ENCODE data around the gene DUSP28. TPM values are rescaled to one million over a fixed set of nuclear protein-coding genes. Genes with fewer than 3 reads are reported as not detected.

The DUSP28 gene
- total RNA-seq, 1 donor from 2014 or later = 8.9 TPM

DNA sequence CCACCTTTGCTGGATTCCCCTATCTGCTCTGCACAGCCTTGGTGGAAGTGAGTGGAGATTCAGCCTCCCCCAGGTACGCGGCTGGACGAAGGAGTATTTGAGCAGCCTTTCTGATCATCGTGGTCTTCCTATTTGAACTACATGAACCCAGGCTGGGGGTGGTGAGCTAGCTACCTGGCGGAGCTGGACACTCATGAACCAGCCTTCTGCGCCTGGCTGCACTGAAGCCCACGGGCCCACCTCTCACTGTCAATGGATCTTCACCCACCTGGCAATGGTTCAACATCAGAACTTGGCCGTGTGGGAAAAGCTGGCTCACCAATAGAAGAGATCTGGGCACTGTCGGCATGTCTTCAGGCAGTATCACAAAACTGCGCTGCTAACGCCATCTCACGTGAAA lies 37.8 kb upstream of the DUSP28 start:
- Histone ChIP-seq H3K27me3 (peaks cover 33% of the 10 kb centered on the region), H3K36me3 (no peaks in the 10 kb centered on the region), H3K4me3 (no peak overlapping the region), H3K9ac (no peak overlapping the region), H2AFZ (replicated peaks) (no peak overlapping the region), H3K4me1 (peaks cover 7% of the 10 kb centered on the region), H3F3A (ENCODE audit: low read depth) (peaks cover 4% of the 10 kb centered on the region), H3K79me2 (ENCODE audit: low read depth) (no peaks in the 10 kb centered on the region), H4K20me1 (ENCODE audit: low read depth) (no peaks in the 10 kb centered on the region), H3K27ac (no peak overlapping the region), H3K4me2 (no peak overlapping the region), H3K9me3 (ENCODE audit: low read depth) (no peaks in the 10 kb centered on the region)
- peaks cover 9% of the 10 kb centered on the region for H3K4me1 Mint-ChIP-seq
- peaks cover 43% of the 10 kb centered on the region for H3K36me3 Mint-ChIP-seq
- H3K9me3 Mint-ChIP-seq = peaks cover 39% of the 10 kb centered on the region
- TF ChIP-seq EZH2 (IDR thresholded peaks at IDR 0.05) = no peak
- TF ChIP-seq, protein P1, sequence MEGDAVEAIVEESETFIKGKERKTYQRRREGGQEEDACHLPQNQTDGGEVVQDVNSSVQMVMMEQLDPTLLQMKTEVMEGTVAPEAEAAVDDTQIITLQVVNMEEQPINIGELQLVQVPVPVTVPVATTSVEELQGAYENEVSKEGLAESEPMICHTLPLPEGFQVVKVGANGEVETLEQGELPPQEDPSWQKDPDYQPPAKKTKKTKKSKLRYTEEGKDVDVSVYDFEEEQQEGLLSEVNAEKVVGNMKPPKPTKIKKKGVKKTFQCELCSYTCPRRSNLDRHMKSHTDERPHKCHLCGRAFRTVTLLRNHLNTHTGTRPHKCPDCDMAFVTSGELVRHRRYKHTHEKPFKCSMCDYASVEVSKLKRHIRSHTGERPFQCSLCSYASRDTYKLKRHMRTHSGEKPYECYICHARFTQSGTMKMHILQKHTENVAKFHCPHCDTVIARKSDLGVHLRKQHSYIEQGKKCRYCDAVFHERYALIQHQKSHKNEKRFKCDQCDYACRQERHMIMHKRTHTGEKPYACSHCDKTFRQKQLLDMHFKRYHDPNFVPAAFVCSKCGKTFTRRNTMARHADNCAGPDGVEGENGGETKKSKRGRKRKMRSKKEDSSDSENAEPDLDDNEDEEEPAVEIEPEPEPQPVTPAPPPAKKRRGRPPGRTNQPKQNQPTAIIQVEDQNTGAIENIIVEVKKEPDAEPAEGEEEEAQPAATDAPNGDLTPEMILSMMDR (IDR thresholded peaks at IDR 0.05) = no peak
- no peak for TF ChIP-seq EZH2phosphoT487 (IDR thresholded peaks at IDR 0.05)
- no peak overlapping the region for H3K4me3 Mint-ChIP-seq
- H3K27ac Mint-ChIP-seq = no peak overlapping the region
- H3K27me3 Mint-ChIP-seq (ENCODE audit: insufficient read depth, low read depth) = peaks cover 16% of the 10 kb centered on the region
- DNase-seq (ENCODE audit: low spot score) = no peak

DNA sequence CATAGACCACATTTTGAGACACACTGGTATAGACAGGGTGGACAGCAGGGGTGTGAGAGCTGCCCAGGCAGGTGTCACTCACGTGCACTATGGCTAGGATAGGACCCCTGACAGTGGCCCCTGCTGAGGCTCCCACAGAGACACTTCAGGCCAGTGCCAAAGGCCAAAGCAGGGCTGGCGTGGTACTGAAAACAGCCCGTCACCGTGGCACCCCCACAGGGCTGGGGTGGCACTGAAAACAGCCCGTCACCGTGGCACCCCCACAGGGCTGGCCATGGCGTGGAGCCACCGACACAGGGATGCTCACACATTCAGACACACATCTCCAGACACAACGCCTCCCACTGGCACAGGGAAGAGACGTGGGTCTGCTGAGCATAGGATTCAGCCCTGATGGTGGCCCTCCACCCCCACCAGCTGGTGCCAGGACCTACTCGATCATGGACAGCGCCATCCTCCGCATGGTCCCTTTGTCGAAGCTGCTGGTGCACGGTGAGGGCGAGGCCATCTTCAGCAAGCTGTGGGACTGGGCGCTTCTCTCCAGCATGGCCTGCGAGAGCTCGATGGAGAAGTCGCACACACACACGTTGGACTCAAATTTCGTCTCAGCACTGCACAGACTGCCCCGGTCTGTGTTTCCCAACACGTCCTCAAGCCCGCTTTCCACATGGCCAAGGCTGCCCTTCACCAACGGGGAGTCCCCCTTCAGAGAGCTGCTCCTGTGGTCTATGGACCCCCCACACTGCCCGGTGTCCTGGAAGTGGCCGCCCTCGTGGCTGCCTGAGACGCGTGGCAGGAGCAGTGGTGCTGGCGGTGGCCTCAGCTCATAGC lies 36.5 kb upstream of the DUSP28 start:
- H3K4me1 ChIP-seq = peaks cover 7% of the 10 kb centered on the region
- Mint-ChIP-seq H3K27me3 (ENCODE audit: insufficient read depth, low read depth) (peaks cover 12% of the 10 kb centered on the region), H3K4me1 (peaks cover 4% of the 10 kb centered on the region), H3K4me3 (no peak overlapping the region), H3K27ac (no peak overlapping the region), H3K36me3 (peaks cover 49% of the 10 kb centered on the region), H3K9me3 (peaks cover 46% of the 10 kb centered on the region)
- H3K4me3 ChIP-seq = no peak overlapping the region
- no peak overlapping the region for H3K4me2 ChIP-seq
- no peaks in the 10 kb centered on the region for H4K20me1 ChIP-seq (ENCODE audit: low read depth)
- H3K27me3 ChIP-seq = peaks cover 26% of the 10 kb centered on the region
- H3K9ac ChIP-seq = no peak overlapping the region
- H3K27ac ChIP-seq = no peak overlapping the region
- H3K36me3 ChIP-seq = no peaks in the 10 kb centered on the region
- TF ChIP-seq EZH2 (IDR thresholded peaks at IDR 0.05) = no peak
- TF ChIP-seq, protein P1 (IDR thresholded peaks at IDR 0.05) = no peak
- no peak for TF ChIP-seq EZH2phosphoT487 (IDR thresholded peaks at IDR 0.05)
- no peak for DNase-seq (ENCODE audit: low spot score)
- H3F3A ChIP-seq (ENCODE audit: low read depth) = peaks cover 4% of the 10 kb centered on the region
- H3K79me2 ChIP-seq (ENCODE audit: low read depth) = no peaks in the 10 kb centered on the region
- no peaks in the 10 kb centered on the region for H3K9me3 ChIP-seq (ENCODE audit: low read depth)
- no peak overlapping the region for H2AFZ ChIP-seq (replicated peaks)

DNA sequence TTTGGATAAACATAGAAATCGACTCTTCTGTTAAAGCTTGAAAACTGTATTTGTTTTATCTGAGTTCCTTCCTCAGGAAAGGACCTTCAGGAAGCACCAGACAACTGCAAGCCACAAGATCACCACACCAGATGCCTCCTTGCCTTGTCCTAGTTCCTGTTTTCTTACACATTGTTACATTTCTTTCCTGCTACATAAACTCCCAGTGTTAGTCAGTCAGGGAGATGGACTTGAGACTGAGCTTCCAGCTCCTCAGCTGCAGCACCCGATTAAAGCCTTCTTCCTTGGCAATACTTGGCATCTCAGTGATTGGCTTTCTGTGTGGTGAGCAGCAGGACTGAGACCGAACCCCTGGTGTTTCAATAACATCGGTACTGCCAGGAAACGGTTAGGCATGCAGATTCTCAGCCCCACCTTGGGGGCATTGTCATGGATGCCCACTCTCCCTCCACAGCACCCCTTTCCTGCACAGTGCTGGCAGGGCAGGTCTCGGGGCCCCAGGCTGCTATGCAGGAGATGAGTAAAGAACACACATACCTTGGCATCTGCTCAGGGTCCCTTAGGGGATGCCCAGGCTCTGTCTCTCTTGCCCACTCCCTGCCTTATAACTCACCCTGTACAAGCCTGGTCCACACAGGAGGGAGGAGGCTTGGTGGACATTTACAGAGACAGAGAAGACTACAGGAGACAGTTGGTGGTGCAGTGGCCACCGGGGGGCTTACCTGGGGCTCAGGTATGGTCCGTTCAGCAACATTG lies 35.0 kb upstream of the DUSP28 start:
- Mint-ChIP-seq H3K4me1 (peaks cover 4% of the 10 kb centered on the region), H3K27me3 (ENCODE audit: insufficient read depth, low read depth) (peaks cover 10% of the 10 kb centered on the region), H3K9me3 (peaks cover 56% of the 10 kb centered on the region), H3K36me3 (peaks cover 54% of the 10 kb centered on the region), H3K27ac (no peak overlapping the region), H3K4me3 (no peak overlapping the region)
- Histone ChIP-seq H3K9me3 (ENCODE audit: low read depth) (no peaks in the 10 kb centered on the region), H3F3A (ENCODE audit: low read depth) (no peaks in the 10 kb centered on the region), H3K4me3 (no peak overlapping the region), H3K27me3 (peaks cover 11% of the 10 kb centered on the region), H3K36me3 (no peaks in the 10 kb centered on the region), H3K9ac (no peak overlapping the region), H4K20me1 (ENCODE audit: low read depth) (no peaks in the 10 kb centered on the region), H3K4me2 (no peak overlapping the region), H2AFZ (replicated peaks) (no peak overlapping the region), H3K4me1 (no peaks in the 10 kb centered on the region), H3K27ac (no peak overlapping the region), H3K79me2 (ENCODE audit: low read depth) (no peaks in the 10 kb centered on the region)
- TF ChIP-seq EZH2 (IDR thresholded peaks at IDR 0.05) (no peak), EZH2phosphoT487 (IDR thresholded peaks at IDR 0.05) (no peak)
- TF ChIP-seq, protein P1 (IDR thresholded peaks at IDR 0.05) = no peak
- no peak for DNase-seq (ENCODE audit: low spot score)
